Left renal cortex interstitium (tissue), 4 donors: Measurements from ENCODE around the gene GMNN. TPM values are rescaled to one million over a fixed set of nuclear protein-coding genes. Genes with fewer than 3 reads are reported as not detected.
"Not testable (repeated sequence)": the region's sequence is repeated elsewhere in the genome, so short reads cannot be mapped to it uniquely, and the experiment has no call there.

Source experiments
- DNase-seq, 4 donors: peaks; one replicate each; pipeline ENCODE4 v3.0.0-alpha.2; 2013; ENCODE audit warnings: low read depth in 4 of 4, low spot score in 2 of 4, missing footprints in 1 of 4
- polyA plus RNA-seq, 4 donors: library from polyadenylated mRNA; unstranded; fragments of 120-200 nt; gene quantifications; one replicate each; pipeline ENCODE4 v1.2.1, GENCODE V29; 2013; ENCODE audit not compliant: insufficient read length in 4 of 4

Gene GMNN
- polyA plus RNA-seq, 4 donors = 51.8 to 67.4 (median 56.1) TPM

- DNase-seq = no peak
Measured at GRCh38 chr6:24761193-24761835, 13.4 kb upstream of the GMNN start.

- DNase-seq = no peak
Measured at GRCh38 chr6:24761851-24762250, 12.9 kb upstream of the GMNN start.

DNA sequence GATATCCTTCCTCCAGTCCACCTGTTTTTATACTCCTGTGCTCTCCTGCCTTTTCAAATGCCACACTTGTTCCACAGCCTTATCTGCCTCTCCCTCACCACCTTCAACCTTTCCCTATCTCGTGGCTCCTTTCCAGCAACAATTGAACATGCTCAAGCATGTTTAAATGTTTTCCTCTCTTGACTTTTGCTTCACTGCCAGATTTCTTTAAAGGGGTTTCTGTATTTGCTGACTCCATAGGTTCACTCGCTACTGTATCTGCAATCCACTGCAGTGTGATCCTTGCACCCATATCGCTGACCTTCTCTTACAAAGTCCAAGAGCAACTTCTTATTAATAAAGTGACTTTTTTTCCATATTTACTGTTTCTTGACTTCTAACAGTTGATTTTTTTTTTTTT, 11.2 kb upstream of the GMNN start:
- no peak for DNase-seq

GRCh38 chr6:24764833-24765828, 9.6 kb upstream of the GMNN start:
- DNase-seq = not testable (repeated sequence)

GRCh38 chr6:24765968-24766367, 8.8 kb upstream of the GMNN start:
- DNase-seq = not testable (repeated sequence)

DNA sequence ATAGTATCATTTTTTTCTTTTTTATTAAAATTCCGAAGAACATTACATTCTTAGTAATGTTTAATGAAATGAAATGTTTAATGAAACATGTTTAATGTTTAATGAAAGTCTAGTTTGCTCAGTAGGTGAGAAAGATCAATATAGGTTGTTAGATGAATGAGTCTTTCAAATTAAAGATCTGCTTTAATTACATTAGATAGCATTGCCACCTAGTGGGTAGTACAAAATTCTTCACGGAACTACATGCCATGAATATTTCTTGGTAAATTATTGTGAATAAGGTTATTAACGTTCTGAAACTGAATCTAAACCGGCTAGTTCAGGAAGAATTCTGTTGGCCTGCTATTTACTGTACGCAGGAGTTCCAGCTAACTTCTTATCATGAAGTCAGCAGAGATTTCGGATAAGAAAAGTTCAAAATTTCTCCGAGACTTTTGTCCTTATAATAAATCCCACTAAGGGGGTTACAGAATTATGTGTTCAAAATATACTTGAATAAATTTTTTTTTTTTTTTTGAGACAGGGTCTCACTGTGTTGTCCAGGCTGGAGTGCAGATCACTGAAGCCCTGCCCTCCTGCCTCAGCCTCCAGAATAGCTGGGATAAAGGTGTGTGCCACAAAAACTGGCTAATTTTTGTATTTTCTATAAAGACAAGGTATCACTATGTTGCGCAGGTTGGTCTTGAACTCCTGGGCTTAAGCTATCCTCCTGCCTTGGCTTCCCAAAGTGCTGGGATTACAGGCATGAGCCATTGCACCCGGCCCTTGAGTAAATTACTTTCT, 7.9 kb upstream of the GMNN start:
- DNase-seq = no peak

GRCh38 chr6:24768361-24768760, 6.4 kb upstream of the GMNN start:
- no peak for DNase-seq

- peak in 2 of 4 donors; percentile 18 to 64 for DNase-seq
Measured at GRCh38 chr6:24775520-24776058, 852 bp downstream of the GMNN start.

GRCh38 chr6:24777227-24777626, 2.5 kb downstream of the GMNN start:
- DNase-seq = no peak

- no peak for DNase-seq
Measured at GRCh38 chr6:24778121-24778520, 3.4 kb downstream of the GMNN start.

DNA sequence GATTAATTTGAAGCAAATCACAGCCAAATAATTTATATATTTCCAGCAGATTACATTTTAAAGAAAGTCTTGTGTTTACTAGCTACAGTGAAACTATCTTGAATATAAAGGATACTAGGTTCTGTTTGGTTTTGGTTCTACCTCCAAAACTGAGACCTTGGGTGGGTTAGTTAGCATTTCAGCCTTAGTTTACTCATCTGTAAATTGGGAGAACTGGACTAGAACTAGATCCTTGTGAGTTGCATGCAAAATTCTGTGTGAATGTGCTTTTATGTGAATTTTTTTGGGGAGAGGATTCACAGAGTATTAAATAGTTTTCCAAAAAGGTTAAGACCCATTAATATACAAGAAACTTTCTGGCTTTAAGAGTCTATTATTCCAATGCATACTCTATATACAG, 4.1 kb downstream of the GMNN start:
- no peak for DNase-seq

DNA sequence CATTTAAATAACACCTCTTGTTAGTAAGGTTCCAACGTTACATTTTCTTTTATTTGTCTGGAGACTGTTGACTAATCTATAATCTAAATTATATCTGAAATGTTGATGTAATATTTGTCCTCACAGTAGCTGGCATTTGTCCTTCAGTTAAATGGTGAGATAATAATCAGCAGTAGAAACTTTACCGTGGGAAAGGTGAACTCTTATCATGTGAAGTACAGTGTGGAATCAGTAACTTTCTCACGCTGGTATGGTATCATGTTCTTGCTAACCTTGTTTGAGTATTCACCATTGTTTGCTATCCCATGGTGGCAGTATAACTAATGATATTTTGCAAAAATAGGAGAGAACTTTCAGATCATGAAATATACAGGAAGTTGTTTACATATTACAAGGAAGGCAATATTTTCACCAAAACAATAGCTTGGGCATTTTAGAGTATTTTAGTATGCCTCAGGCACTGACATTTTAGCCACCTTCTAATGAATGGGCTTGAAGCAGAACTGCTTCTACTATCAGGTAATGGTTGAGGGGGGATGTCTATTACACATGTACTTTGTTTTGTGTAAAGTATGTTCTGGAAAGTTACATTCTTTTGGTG, 4.8 kb downstream of the GMNN start:
- no peak for DNase-seq

GRCh38 chr6:24780206-24780605, 5.5 kb downstream of the GMNN start:
- DNase-seq = no peak

GRCh38 chr6:24788031-24788665, 13.4 kb downstream of the GMNN start:
- no peak for DNase-seq

DNA sequence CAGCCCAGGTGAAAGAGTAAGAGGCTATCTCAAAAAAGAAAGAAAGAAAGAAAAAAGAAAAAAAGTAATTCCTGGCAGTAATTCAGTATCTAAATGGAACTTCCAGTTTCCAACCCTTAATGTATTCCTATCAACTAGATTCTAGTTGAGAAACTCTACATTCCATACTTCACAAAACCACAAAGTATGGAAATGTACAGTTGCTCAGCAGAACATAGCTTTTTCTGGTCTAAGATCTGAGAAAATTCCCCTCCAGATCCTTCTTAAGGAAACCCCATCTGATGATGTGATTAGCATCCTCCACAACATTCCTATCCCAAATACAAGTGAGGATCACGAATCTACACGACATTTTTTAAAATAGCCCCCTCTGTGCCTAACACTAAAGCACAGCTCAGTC, 20.4 kb downstream of the GMNN start:
- no peak for DNase-seq

DNA sequence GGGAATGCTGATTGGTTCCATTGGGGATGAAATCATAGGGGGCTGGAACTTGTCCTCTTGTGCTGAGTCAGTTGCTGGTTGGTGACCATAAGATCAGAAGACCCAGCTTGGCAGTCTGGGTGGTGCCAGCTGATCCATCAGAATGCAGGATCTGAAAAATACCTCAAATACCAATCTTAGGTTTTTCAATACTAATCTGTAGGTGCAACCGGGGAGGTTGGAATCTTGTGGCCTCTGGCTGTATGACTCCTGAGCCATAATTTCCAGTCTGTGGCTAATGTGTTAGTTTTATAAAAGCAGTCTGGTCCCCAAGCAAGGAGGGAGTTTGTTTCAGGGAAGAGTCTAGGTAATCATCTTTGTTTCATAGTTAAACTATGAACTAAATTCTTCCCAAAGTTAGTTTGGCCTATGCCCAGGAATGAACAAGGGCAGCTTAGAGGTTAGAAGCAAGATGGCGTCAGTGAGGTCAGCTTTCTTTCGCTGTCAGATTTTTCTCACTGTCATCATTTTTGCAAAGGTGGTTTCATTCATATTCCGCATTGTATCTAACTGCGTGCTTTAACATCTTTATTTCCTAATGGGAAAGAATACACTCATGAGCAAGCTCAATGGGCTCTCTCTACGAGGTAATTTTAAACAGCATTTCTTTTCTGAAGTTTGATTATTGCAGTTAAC, 22.0 kb downstream of the GMNN start:
- DNase-seq = no peak

GRCh38 chr6:24797596-24798216, 23.0 kb downstream of the GMNN start:
- DNase-seq = no peak

- DNase-seq = no peak
Measured at GRCh38 chr6:24798740-24799540, 24.2 kb downstream of the GMNN start, which contains the start of gene ARMH2. TSS of gene ARMH2 (minus strand) at chr6:24798917. CDS start at chr6:24798857, 60 bp downstream.
